ENCODE results near the gene TMEM69.

DNA sequence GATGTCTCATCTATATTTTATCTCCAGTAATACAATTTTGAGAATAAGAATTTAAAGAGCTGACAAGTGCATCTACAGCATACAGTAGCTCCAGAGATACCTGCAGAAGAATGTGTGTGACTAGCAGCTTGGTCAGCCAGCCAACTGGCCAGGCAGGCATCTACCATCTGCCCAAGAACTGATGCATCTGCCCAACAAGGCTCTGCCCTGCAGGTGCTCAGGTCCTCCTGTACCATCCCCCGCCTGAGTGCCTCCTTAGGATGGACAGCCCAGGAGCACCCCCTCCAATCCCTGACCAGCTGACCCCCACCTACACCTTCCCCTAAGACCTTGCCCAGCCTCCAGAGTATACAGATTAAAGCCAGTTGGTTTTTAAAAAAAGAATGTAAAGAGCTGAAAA is 30.3 kb downstream of the TMEM69 start:
- TF ChIP-seq POLR2A (IDR thresholded peaks at IDR 0.05), result no peak
- TF ChIP-seq, protein P1, sequence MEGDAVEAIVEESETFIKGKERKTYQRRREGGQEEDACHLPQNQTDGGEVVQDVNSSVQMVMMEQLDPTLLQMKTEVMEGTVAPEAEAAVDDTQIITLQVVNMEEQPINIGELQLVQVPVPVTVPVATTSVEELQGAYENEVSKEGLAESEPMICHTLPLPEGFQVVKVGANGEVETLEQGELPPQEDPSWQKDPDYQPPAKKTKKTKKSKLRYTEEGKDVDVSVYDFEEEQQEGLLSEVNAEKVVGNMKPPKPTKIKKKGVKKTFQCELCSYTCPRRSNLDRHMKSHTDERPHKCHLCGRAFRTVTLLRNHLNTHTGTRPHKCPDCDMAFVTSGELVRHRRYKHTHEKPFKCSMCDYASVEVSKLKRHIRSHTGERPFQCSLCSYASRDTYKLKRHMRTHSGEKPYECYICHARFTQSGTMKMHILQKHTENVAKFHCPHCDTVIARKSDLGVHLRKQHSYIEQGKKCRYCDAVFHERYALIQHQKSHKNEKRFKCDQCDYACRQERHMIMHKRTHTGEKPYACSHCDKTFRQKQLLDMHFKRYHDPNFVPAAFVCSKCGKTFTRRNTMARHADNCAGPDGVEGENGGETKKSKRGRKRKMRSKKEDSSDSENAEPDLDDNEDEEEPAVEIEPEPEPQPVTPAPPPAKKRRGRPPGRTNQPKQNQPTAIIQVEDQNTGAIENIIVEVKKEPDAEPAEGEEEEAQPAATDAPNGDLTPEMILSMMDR (IDR thresholded peaks at IDR 0.05), result no peak
